ENCODE data around the gene DGKZ. TPM values are rescaled to one million over a fixed set of nuclear protein-coding genes. Genes with fewer than 3 reads are reported as not detected.
A peak's percentile ranks its signal among the peaks of the same experiment; 100 is the strongest.

Gene DGKZ
- total RNA-seq, 1 donor from 2014 or later: 77.1 TPM

- Histone ChIP-seq H3K36me3 (no peaks in the 10 kb centered on the region), H3K9me3 (replicated peaks) (no peaks in the 10 kb centered on the region), H3K4me3 (no peak overlapping the region), H3K4me1 (peaks cover 28% of the 10 kb centered on the region), H3K27me3 (ENCODE audit: low read depth) (peaks cover 27% of the 10 kb centered on the region), H3K27ac (replicated peaks) (no peak overlapping the region)
- no peak for DNase-seq
- no peak for TF ChIP-seq CTCF (IDR thresholded peaks at IDR 0.05; ENCODE audit: borderline replicate concordance)
- intact Hi-C loops (cut with micrococcal nuclease): no loop called here
Measured at GRCh38 chr11:46330563-46331281, 16.5 kb upstream of the DGKZ start.

- H3K27ac ChIP-seq (replicated peaks): no peak overlapping the region
- intact Hi-C loops (cut with micrococcal nuclease): no loop called here
- H3K4me1 ChIP-seq: peaks cover 28% of the 10 kb centered on the region
- TF ChIP-seq CTCF (IDR thresholded peaks at IDR 0.05; ENCODE audit: borderline replicate concordance): no peak
- no peak overlapping the region for H3K4me3 ChIP-seq
- H3K27me3 ChIP-seq (ENCODE audit: low read depth): peaks cover 27% of the 10 kb centered on the region
- H3K9me3 ChIP-seq (replicated peaks): no peaks in the 10 kb centered on the region
- DNase-seq: no peak
- H3K36me3 ChIP-seq: no peaks in the 10 kb centered on the region
Measured at GRCh38 chr11:46331282-46331984, 15.8 kb upstream of the DGKZ start.

- Histone ChIP-seq H3K4me1 (peaks cover 28% of the 10 kb centered on the region), H3K27ac (replicated peaks) (no peak overlapping the region), H3K9me3 (replicated peaks) (no peaks in the 10 kb centered on the region), H3K36me3 (no peaks in the 10 kb centered on the region), H3K27me3 (ENCODE audit: low read depth) (peaks cover 27% of the 10 kb centered on the region), H3K4me3 (peak overlapping the region; percentile 71)
- DNase-seq: no peak
- TF ChIP-seq CTCF (IDR thresholded peaks at IDR 0.05; ENCODE audit: borderline replicate concordance): no peak
- intact Hi-C loops (cut with micrococcal nuclease): no loop called here
Measured at GRCh38 chr11:46332093-46332567, 15.1 kb upstream of the DGKZ start.

GRCh38 chr11:46332568-46333393, 14.5 kb upstream of the DGKZ start:
- no peak for TF ChIP-seq CTCF (IDR thresholded peaks at IDR 0.05; ENCODE audit: borderline replicate concordance)
- no peaks in the 10 kb centered on the region for H3K36me3 ChIP-seq
- H3K27me3 ChIP-seq (ENCODE audit: low read depth): peaks cover 27% of the 10 kb centered on the region
- peaks cover 31% of the 10 kb centered on the region for H3K4me1 ChIP-seq
- intact Hi-C loops (cut with micrococcal nuclease): no loop called here
- no peak for DNase-seq
- H3K4me3 ChIP-seq: peak overlapping the region; percentile 71
- no peak overlapping the region for H3K27ac ChIP-seq (replicated peaks)
- H3K9me3 ChIP-seq (replicated peaks): no peaks in the 10 kb centered on the region

- DNase-seq: no peak
- peaks cover 38% of the 10 kb centered on the region for H3K4me1 ChIP-seq
- intact Hi-C loops (cut with micrococcal nuclease): no loop called here
- H3K9me3 ChIP-seq (replicated peaks): no peaks in the 10 kb centered on the region
- no peaks in the 10 kb centered on the region for H3K36me3 ChIP-seq
- TF ChIP-seq CTCF (IDR thresholded peaks at IDR 0.05; ENCODE audit: borderline replicate concordance): no peak
- H3K27me3 ChIP-seq (ENCODE audit: low read depth): peaks cover 27% of the 10 kb centered on the region
- no peak overlapping the region for H3K27ac ChIP-seq (replicated peaks)
- H3K4me3 ChIP-seq: peak overlapping the region; percentile 71
Measured at GRCh38 chr11:46333394-46333947, 13.8 kb upstream of the DGKZ start.

Data from left ventricle myocardium inferior (tissue), 1 donor.